ENCODE data around the gene EIF1.

GRCh38 chr17:41697122-41697962 lies 8.7 kb downstream of the EIF1 start:
- TF ChIP-seq POLR2A (IDR thresholded peaks at IDR 0.05): no peak
- TF ChIP-seq, protein P1, sequence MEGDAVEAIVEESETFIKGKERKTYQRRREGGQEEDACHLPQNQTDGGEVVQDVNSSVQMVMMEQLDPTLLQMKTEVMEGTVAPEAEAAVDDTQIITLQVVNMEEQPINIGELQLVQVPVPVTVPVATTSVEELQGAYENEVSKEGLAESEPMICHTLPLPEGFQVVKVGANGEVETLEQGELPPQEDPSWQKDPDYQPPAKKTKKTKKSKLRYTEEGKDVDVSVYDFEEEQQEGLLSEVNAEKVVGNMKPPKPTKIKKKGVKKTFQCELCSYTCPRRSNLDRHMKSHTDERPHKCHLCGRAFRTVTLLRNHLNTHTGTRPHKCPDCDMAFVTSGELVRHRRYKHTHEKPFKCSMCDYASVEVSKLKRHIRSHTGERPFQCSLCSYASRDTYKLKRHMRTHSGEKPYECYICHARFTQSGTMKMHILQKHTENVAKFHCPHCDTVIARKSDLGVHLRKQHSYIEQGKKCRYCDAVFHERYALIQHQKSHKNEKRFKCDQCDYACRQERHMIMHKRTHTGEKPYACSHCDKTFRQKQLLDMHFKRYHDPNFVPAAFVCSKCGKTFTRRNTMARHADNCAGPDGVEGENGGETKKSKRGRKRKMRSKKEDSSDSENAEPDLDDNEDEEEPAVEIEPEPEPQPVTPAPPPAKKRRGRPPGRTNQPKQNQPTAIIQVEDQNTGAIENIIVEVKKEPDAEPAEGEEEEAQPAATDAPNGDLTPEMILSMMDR (IDR thresholded peaks at IDR 0.05): no peak

Data from lower leg skin (tissue), 3 donors.